ENCODE data around the gene LSM10.
A peak's percentile ranks its signal among the peaks of the same experiment; 100 is the strongest.

Gene LSM10

DNA sequence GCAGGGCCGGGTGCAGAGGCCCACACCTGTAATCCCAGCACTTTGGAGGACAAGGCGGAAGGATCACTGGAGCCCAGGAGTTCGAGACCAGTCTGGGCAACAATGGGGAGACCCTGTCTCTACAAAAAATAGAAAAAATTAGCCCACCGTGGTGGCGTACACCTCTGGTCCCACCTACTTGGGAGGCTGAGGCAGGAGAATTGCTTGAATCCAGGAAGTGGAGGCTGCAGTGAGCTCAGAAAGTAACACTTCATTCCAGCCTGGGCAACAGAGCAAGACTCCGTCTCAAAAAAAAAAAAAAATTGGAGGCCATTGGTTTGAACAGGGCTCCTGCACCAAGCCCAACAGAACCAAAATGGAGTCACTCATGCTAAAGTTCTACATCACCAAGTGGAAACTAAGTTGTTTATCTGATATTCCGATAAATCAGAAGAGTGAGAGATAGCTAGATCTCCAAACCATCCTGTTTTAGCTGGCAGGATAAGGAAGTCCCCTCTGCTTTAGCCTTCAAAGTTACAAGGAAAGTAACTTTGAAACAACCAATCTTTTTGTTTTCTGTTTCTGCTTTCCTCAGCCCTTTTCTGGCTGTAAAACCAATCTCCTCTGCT is 766 bp upstream of the LSM10 start:
- POLR2A ChIA-PET: interaction anchor here (2.0 kb wide), 1 partner anchor 12 kb away, joined by 29 read pairs; no protein-coding TSS in a partner anchor

GRCh38 chr1:36397083-36397377 is 678 bp downstream of the LSM10 start:
- H3K4me3 ChIP-seq (ENCODE audit: low read depth, low read length): peak overlapping the region; percentile 85
- DNase-seq (ENCODE audit: low read depth, low spot score): no peak
- ChIA-PET CTCF (interaction anchor here (0.7 to 3.5 kb wide), 9 partner anchors 15 to 287 kb away, joined by 3 to 19 read pairs (median 5); no protein-coding TSS in a partner anchor), POLR2A (interaction anchor here (0.8 to 2.0 kb wide), 4 partner anchors 8 to 75 kb away, joined by 3 to 29 read pairs (median 6); no protein-coding TSS in a partner anchor)
- TF ChIP-seq, protein P1, sequence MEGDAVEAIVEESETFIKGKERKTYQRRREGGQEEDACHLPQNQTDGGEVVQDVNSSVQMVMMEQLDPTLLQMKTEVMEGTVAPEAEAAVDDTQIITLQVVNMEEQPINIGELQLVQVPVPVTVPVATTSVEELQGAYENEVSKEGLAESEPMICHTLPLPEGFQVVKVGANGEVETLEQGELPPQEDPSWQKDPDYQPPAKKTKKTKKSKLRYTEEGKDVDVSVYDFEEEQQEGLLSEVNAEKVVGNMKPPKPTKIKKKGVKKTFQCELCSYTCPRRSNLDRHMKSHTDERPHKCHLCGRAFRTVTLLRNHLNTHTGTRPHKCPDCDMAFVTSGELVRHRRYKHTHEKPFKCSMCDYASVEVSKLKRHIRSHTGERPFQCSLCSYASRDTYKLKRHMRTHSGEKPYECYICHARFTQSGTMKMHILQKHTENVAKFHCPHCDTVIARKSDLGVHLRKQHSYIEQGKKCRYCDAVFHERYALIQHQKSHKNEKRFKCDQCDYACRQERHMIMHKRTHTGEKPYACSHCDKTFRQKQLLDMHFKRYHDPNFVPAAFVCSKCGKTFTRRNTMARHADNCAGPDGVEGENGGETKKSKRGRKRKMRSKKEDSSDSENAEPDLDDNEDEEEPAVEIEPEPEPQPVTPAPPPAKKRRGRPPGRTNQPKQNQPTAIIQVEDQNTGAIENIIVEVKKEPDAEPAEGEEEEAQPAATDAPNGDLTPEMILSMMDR (IDR thresholded peaks at IDR 0.05; ENCODE audit: insufficient read depth, low read length, missing control alignments): no peak

More for the DNA sequence above, 766 bp upstream of the LSM10 start:
- TF ChIP-seq, protein P1 (IDR thresholded peaks at IDR 0.05; ENCODE audit: insufficient read depth, low read length, missing control alignments): no peak
- no peak overlapping the region for H3K4me3 ChIP-seq (ENCODE audit: low read depth, low read length)
- no peak for DNase-seq (ENCODE audit: low read depth, low spot score)
- CTCF ChIA-PET: interaction anchor here (1.5 to 3.5 kb wide), 6 partner anchors 10 to 98 kb away, joined by 5 to 19 read pairs (median 10); no protein-coding TSS in a partner anchor

DNA sequence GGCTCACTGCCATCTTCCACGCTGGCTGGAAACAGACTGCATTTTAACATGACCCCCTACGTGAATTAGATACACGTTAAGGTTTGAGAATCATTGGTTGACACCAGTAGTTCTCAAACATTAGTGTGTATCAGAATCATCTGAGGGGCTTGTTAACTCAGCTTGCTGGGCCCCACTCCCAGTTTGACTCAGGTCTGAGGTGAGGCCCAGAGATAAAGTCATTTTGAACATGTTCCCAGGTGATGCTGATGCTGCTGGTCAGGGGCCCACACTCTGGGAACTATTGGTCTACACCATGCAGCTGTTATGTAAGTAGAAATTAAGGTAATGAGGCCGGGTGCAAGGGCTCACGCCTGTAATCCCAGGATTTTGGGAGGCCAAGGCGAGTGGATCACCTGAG is 1.3 kb downstream of the LSM10 start:
- H3K4me3 ChIP-seq (ENCODE audit: low read depth, low read length): peak overlapping the region; percentile 85
- ChIA-PET CTCF (interaction anchor here (0.8 to 3.5 kb wide), 5 partner anchors 28 to 287 kb away, joined by 3 to 19 read pairs (median 6); no protein-coding TSS in a partner anchor), POLR2A (interaction anchor here (0.6 to 2.0 kb wide), 2 partner anchors 9 to 27 kb away, joined by 3 to 29 read pairs; no protein-coding TSS in a partner anchor)
- TF ChIP-seq, protein P1 (IDR thresholded peaks at IDR 0.05; ENCODE audit: insufficient read depth, low read length, missing control alignments): no peak
- DNase-seq (ENCODE audit: low read depth, low spot score): no peak

DNA sequence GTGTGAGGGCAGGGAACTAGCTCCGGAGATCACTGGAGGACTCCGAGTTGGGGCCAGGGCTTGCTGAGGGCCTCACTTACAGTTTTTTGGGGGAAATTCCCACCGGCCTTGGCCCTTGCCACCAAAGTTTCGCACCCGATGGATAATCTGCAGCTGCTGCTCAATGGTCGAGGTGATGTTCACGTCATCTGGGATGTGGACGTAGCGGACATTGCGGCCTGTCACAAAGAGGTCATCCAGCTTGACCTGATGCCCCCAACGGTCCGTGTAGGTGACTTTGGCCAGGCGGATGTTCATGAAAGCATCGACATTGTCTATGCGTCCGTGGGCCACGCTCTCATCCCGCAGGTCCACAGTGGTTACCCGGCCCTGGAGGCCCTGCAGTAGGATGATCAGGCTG is 4.0 kb downstream of the LSM10 start:
- H3K4me3 ChIP-seq (ENCODE audit: low read depth, low read length): no peak overlapping the region
- ChIA-PET POLR2A (no interaction called here), CTCF (interaction anchor here (2.2 kb wide), 1 partner anchor 25 kb away, joined by 9 read pairs; no protein-coding TSS in a partner anchor)
- no peak for DNase-seq (ENCODE audit: low read depth, low spot score)
- TF ChIP-seq, protein P1 (IDR thresholded peaks at IDR 0.05; ENCODE audit: insufficient read depth, low read length, missing control alignments): no peak

- POLR2A ChIA-PET: no interaction called here
- TF ChIP-seq, protein P1 (IDR thresholded peaks at IDR 0.05; ENCODE audit: insufficient read depth, low read length, missing control alignments): no peak
- CTCF ChIA-PET: interaction anchor here (0.7 to 1.8 kb wide), 3 partner anchors 25 to 51 kb away, joined by 3 to 4 read pairs (median 3); no protein-coding TSS in a partner anchor
- H3K4me3 ChIP-seq (ENCODE audit: low read depth, low read length): no peak overlapping the region
- no peak for DNase-seq (ENCODE audit: low read depth, low spot score)
These were observed 4.9 kb downstream of the LSM10 start for GRCh38 chr1:36392836-36393235.

- ChIA-PET CTCF (interaction anchor here (1.8 to 2.9 kb wide), 2 partner anchors 23 to 29 kb away, joined by 4 to 11 read pairs; no protein-coding TSS in a partner anchor), POLR2A (no interaction called here)
- DNase-seq (ENCODE audit: low read depth, low spot score): no peak
- no peak overlapping the region for H3K4me3 ChIP-seq (ENCODE audit: low read depth, low read length)
- TF ChIP-seq, protein P1 (IDR thresholded peaks at IDR 0.05; ENCODE audit: insufficient read depth, low read length, missing control alignments): no peak
These were observed 6.4 kb downstream of the LSM10 start for GRCh38 chr1:36391271-36391670.
